Measurements from ENCODE around the gene TRIM16.
"Not testable (repeated sequence)": the region's sequence is repeated elsewhere in the genome, so short reads cannot be mapped to it uniquely, and the experiment has no call there.

The TRIM16 gene

DNA sequence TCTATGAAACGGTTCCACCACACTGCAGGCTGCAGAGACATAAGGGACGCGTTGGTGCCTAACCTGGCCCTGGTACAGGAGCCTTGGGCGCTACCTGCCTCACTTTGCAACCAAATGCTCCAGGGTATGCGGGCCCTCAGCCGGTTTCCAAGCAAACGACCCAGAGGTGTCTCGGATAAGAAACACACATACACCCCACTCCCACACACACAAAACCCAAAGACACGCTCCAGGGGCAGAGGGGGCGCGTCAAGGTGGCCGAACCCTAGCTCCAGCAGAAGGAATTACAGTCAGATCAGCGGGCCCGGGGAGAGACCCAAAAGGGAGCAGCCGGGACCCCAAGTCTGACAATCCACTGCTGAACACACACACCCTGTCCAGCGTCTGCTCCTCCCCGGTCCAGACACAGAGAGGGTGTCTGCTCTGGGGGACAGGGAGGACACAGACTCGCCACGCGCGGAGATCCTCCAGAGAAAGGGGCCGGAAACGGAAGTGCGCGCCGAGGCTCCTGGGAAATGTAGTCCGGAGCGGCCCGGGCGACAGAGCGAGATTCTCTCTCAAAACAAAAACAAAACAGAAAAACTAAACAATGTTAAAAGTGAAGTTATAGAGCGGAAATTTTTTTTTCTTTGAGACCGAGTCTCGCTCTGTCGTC, at the start of gene TRIM16:
TRIM16 (minus strand) TSS at position 488 of the 655 bp plus-strand sequence. CDS start 32,702 bp downstream, outside the sequence.
- DNase-seq: not testable (repeated sequence)

DNA sequence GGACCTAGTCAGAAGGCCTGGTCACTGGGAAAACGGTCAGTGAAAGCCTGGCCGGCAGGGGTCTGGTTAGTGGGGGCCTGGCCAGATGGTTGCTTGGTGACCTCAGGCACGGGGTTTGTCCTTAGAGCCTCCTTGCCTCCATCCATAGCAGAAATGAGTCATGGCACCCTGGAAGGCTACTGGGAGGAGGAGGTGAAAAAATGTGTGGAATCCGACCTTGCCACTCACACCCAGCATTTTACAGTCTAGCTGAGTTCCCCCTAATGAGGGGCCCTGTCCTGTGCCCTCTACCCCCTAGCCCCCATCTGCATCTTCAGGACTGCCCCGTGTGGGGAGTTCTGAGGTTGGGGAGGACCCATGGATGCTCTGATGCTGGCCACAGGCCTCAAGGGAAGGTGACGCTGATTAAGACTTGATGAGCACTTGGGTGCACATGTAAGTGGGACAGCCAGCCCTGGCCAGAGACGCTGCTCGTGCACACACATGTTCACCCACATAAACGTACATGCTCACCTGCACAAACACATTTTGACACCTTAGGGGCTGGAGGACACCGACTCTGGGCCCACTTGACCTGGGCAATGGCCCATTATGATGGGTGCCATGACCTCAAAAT, 49.2 kb upstream of the TRIM16 start:
- not testable (repeated sequence) for DNase-seq

DNA sequence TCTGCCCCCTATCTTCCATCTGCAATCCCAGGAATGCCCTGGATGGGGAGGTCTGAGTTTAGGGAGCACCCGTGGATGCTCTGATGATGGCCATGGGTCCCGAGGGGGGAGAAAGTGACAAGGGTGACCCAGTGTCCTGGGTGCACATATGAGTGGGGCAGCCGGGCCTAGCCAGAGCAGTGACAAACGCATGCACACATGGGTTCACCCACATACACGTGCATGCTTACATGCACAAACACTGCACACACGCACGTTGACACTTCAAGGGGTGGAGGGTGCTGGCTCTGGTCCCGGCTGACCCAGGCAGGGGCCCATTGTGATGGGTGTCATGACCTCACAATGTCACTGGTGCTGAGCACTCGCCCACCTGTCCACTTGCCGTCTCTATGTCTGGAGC, 47.8 kb upstream of the TRIM16 start, which contains the start of gene TBC1D26:
TBC1D26 (plus strand) TSS at position 384 of the 400 bp plus-strand sequence. CDS start 3,066 bp downstream, outside the sequence.
- not testable (repeated sequence) for DNase-seq

DNA sequence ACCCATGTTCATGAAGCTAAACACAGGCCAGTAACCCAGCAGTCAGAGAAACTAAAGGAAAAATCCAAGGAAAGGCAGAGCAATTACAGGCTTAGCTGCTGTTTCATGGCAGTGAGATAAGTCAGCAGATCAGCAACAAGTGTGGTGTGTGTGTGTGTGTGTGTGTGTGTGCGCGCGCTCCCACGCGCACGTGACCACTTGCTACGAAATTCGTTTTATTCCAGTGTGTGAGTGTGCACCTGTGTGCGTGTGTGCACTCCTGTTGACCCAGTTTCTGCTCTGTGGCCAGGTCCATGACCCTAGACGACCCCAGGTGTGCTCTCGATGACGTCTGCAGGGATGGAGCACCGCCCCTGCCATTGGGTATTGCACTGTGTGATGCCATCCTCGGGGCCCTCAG, 46.4 kb upstream of the TRIM16 start:
- DNase-seq: not testable (repeated sequence)

DNA sequence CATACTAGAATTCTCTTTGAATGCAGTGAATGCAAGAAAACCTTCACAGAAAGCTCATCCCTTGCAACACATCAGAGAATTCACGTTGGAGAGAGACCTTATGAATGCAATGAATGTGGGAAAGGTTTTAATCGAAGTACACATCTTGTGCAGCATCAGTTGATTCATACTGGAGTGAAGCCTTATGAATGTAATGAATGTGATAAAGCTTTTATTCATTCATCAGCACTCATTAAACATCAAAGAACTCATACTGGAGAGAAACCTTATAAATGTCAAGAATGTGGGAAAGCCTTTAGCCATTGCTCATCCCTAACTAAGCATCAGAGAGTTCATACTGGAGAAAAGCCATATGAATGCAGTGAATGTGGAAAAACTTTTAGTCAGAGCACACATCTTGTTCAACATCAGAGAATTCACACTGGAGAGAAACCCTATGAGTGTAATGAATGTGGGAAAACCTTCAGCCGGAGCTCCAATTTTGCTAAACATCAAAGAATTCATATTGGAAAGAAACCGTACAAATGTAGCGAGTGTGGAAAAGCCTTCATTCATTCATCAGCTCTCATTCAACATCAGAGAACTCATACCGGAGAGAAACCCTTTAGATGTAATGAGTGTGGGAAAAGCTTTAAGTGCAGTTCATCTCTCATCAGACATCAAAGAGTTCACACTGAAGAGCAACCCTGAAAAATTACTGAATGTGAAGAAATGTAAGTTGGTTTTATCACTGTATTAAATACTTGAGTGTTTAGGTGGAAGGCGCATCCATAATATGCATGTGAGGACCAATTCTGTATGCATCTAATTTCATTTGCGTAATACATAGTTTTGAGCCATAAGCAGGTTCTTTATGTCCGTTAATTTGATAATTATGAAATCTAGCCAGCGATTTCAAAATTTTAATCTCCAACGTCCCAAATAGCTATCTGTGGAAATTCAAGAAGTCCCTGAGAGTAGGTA, 32.8 kb upstream of the TRIM16 start:
- DNase-seq: not testable (repeated sequence)

DNA sequence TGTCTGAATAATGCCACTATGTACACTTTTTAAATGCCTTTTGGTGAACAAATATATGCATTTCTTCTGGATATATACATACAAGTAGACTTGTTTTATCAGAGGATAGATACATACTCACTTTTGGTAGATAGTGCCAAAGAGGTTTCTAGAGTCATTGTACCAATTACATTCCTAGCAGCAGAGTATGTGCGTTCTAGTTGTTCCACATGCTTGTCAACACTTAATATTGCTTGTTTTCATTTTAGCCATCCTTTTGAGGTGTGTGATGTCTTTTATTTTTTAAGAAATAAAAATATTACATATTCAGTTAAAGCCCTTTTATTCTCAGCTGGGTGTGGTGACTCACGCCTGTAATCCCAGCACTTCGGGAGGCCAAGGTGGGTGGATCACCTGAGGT, 24.8 kb upstream of the TRIM16 start:
- not testable (repeated sequence) for DNase-seq

DNA sequence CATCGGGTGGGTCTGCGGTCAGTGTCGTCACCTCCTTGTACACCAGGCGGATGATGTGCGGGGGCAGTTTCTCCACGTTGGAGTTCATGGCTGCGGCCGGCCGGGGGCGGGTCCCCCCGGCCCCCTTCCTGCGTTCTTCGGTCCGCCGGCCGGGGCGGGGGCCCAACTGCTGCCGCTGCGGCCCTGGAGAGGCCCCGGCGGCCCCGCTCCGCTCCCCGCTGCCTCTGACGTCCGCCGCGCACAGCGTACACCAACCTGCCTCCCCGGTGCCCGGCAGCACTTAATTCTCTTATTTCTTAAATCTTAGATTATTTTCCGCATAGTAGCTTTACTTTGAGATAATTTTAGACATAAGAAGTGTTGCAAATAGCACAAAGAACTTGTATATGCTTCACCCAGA, 20.7 kb upstream of the TRIM16 start:
- not testable (repeated sequence) for DNase-seq

DNA sequence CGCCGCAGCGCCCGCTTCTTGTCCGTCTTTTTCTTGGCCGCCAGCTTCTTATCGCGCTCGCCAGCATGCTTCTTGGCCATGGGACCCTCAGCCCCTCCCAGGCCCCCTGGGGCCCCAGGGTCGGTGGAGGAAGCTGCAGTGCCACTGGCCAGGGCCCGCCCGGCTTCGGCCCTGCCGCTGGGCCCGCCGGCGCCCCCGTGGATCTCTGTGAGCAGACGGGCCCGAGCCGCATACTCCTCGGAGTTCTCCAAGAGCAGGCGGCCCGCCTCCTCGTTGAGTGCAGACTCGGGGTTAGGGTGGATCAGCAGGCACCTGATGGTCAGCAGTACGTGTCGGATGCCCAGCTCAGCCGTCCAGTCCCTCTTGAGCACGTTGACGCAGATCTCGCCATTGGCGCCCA, 20.1 kb upstream of the TRIM16 start:
- not testable (repeated sequence) for DNase-seq

DNA sequence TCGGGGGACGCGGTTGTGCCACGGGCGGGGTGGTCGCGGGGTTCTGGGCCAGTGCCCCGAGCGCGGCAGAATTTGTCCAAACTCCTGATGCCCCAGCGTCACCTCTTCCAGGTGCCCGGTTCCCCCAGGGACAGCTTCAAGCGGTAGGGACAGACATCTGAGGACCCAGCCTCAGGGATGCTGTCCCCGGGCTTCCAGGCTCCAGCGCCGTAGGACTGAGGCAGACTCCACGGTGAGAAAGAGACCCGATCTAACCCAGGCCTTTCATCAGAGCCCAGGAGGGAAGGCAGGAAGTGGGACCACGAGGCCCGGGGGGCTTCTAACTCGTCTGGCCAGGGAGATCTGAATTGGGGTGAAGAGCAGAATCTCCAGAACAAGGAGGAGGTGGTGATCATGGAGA, 15.8 kb upstream of the TRIM16 start:
- DNase-seq: not testable (repeated sequence)

DNA sequence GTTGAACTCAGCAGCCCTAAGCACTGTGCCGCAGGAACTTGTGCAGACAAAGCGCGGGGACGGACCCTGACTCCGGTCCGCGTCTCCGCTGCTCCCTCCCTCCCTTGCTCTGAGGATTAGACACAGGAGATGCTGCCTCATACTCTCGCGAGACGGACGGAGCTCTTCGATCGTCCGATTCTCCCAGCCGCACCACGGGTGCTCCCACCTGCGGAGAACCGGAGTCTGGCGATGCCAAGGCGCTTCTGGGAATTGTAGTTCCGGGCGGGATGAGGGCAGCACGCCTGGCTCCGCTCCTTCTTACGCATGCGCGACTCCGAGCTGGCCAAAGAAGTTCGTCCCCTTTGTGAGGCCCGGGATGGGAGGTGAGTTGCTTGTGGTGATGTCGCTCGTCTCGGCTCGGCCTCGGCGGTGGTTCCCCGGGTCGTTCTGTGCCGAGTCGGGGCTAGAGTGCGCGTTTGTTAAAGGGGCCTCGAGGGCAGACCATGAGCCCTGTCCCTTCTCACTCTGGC, 15.4 kb upstream of the TRIM16 start, which contains the start of gene ZNF286A:
ZNF286A (plus strand) TSS at position 340 of the 512 bp plus-strand sequence. CDS start 578 bp downstream, outside the sequence.
- DNase-seq: peak; percentile 91

DNA sequence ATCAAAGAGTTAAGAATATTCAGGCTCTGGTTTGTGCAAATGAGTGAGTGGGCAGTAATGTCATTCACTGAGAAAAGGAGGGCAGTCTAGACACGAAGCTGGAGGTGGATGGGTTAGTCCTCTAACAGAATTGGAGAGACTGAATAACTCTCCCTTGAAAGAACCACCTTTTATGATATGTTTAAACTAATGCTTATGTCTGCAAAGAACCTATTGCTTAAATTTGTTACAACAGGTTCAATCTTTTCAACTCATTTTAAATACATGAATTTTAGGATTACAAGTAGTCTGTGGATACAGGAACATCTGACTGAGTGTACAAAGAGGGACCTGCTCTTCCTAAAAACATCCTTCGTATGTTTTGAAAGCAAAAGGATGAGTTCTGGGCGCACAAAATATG, 14.9 kb upstream of the TRIM16 start:
- DNase-seq: not testable (repeated sequence)

DNA sequence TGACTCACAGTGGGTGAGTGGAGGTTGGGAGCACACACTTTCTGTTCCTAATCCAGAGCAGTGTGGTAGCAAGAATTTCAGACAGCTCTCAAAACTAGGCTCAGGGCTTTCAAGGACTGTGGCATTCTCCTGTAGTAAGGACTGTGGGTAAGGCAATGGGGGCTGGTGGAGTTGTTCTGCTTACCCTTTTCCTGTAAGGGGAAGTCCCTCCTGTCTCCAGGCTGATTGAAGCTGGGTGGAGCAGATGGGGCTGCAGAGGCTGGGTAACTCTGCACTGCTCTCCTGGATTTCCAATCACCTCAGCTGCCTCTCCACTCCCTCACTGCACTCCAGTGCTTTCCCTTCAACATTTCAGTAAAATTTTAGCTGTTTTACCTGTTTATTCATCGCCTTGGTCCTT, 3.4 kb upstream of the TRIM16 start:
- DNase-seq: not testable (repeated sequence)

DNA sequence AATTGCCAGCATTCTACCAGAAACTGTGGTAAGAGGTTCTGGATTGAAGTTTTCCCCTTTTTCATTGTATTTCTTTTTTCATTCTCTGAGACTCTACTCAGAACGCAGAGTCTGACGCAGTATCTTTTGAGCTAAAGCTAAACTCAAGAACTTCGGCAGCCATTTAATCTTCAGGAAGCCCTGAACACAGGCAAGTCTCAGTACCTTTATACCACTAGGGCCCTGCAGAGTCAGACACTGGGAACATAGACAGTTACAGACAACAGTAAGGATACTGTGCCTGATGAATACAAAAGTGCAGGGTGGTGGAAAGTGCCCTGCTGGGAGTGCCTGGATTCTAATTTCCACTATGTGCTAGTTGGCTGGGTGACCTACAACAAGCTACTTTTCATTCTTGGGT, 976 bp downstream of the TRIM16 start:
- DNase-seq: not testable (repeated sequence)

DNA sequence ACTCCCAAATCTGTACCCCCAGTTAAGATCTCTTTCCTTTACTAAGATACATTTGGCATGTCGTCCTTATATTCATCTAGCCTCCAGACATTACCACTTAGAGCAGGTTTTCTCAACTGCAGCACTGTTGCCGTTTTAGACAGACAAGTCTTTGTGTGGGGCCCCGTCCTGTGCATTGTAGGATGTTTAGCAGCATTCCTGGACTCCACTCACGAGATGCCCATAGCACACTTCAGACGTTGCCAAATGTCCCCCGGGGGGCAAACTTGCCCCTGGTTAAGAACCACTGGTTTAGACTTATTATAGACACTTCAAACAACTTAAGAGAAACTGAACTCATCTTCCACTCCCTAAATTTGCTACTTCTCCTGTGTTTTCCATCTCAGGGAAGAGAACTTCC, 8.1 kb downstream of the TRIM16 start:
- not testable (repeated sequence) for DNase-seq

DNA sequence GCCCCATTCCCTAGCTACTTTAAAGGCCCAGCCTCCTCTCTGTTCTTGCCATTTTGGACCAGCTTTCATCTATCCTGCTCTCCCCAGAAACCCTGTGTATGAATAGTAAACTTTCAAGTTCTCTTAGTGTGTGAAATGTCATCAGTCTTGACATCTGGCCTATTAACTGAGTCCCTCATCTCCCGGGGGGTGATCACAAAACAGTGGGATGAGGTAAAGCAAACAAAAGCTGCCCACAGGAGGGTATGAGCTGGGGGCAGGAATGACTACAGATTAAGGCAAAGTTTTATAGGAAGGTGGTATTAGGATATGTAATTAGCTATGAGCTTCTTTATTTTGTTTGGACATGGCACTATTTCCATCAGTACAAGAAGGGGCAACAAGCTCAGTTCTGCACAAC, 9.5 kb downstream of the TRIM16 start:
- not testable (repeated sequence) for DNase-seq

DNA sequence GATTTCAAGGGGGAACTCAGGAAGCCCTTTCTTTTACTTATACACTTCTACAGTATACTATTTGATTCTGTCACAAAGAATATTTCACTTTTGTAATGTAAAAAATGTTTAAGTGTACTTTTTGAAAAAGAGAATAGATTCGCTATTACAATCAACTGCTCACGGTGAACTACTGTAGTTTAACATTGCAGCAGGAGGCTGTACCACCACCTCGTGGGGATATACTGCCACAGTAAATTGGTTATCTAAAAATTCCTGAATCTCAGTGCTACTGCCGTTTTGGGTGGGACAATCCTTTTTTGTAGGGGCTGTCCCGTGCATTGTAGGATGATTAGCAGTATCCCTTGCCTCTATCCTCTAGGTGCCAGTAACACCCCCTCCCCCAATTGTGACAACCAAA, 14.6 kb downstream of the TRIM16 start:
- DNase-seq: not testable (repeated sequence)

DNA sequence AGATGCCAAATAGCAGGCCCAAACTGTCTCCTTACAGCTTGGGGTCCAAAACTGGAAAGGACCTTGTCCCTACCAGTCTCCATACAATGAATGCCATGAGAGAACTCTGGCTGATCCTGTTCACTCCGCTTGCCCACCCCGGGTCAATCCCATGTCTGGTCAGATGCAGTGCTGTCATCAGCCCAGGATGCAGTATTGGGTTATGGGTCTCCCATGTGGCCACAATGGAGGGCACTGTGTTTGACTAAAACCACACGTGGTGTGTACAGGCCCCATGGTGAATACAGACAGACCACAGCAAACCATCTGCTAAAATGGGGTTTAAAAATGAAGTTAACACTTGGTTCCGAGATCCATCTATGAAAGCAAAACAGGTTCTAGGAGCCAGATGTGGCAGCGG, 20.4 kb downstream of the TRIM16 start:
- no peak for DNase-seq

DNA sequence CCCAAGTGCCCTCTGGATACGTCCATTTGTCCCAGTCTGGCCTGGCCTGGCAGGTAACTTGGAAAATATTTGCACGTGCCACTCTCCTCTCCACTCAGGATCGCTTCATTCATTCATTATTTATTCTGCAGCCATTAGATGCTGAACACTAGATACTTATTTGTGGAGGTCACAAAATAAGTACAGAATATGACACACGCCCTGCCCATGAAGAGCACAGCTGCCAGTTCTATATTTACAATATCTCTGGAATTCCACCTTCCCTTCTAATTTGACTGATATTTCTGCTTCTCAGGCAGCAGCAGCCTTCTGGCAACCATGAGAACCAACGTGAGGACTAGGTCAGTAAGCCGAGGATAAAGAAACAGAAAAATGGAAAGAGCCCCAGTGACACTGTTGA, 20.9 kb downstream of the TRIM16 start:
- no peak for DNase-seq

DNA sequence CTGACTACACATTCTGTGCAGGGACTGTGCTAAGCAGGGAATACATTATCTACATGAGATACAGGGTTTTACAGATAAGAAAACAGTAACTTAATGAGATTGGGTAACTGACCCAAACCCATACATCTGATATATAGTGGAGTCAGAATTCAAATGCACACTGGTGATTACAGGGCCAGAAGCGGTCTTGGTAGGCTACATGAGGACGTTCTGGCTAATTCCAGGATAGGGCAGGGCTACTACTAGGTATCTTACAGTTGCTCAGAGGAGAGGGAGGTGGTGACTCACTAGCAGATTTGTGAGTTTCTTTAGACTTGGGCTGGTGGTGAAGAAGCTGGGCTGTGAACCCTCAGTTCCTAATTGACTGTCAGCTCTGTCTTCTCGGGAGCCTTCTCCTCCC, 21.4 kb downstream of the TRIM16 start:
- DNase-seq: no peak

DNA sequence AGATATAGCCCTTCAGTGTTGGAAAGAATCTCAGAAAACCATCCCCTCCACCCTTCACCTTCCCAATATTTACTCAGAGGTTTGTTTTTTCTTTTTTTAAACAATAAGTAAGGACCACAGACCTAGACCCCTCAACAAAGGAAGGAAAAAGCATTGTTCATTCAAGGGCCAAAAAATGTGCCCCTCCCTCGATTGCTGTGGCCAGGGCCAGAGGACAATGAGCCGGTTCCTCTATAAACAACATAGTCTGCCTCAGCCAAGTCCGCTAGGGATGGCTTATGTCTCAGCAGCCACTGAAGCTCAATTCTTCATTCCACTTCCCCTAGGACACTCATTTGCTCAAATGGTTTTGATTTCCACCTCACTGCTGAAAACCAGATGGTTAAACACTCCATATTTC, 24.0 kb downstream of the TRIM16 start:
- DNase-seq: no peak

DNA sequence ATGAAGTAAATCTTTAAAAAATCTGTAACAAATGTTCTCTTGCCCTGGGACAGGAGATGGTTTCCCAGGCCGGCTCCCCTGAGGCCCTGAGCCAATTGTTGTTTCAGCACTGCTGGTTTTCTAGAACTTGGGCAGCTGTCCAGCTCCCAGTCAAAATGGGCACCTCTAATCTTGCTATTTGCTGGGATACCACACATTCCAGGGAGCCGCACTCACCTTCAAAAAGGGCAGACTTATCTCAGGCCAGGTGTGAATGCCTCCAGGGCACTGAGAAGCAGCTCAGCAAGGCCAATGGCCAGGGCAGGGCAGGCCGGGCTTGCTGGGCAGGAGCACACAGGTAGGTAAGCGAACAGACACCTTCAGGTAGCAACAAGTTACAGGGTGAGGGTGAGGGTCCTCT, 24.4 kb downstream of the TRIM16 start:
- no peak for DNase-seq

DNA sequence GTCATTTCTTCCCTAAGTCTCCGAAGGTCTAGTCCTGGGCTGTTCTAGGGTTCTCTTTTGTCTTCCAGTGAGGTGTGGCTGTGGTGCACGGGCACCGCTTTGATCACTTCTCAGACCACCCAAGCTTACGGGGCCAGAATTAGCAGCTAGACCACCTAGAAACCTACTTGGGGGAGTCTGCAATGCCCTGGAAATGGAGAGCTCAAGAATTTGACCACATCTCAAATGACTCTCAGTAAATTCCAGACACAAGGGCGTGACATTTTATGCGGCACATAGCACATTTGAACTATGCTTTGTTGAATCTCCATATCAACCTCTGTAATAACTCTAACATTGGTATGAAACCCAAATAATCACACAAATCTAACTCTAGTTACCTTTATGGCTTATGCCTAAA, 24.9 kb downstream of the TRIM16 start:
- DNase-seq: no peak

DNA sequence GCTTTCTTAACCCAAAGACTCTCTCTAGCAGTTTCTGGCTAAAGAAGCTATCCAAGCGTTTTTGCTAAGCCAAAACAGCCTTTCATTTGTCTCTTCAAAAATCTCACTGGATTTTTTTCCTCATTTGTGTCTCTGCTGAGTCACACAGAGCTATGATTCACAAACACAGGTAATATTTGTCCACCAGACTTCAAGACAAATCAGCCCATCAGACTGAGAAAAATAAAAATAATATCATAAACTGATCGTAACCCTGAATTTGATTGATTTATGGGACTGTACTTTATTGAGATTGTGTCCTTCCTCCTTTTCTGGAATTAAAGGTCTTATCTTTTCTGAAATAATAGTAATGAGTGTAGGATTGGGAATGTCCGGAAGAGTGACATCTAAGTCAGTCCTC, 25.8 kb downstream of the TRIM16 start:
- DNase-seq: no peak
